Fibroblast of lung (primary cell): ENCODE data around the gene RNASE8. TPM values are rescaled to one million over a fixed set of nuclear protein-coding genes. Genes with fewer than 3 reads are reported as not detected.
A peak's percentile ranks its signal among the peaks of the same experiment; 100 is the strongest.

Experiments
- DNase-seq, 2 donors: peaks; one replicate each; pipeline versions ENCODE4 v3.0.0 to v3.0.0-alpha.2; 2010; ENCODE audit warnings: low read depth in 2 of 2
- H2AFZ ChIP-seq: 2 replicates; pipeline ENCODE4 v1.5.1; 2012; ENCODE audit warnings: low read length, control low read depth, inconsistent platforms
- H3K27ac ChIP-seq: 2 replicates; pipeline ENCODE4 v1.5.1; 2011; ENCODE audit warnings: low read length, control low read depth; ENCODE audit not compliant: insufficient read depth
- H3K27me3 ChIP-seq: 2 replicates; pipeline ENCODE4 v1.5.1; 2011; ENCODE audit warnings: mild to moderate bottlenecking, low read length; ENCODE audit not compliant: control insufficient read depth, insufficient read depth
- H3K36me3 ChIP-seq: 2 replicates; pipeline ENCODE4 v1.5.1; 2011; ENCODE audit warnings: low read length; ENCODE audit not compliant: control insufficient read depth, insufficient read depth
- H3K4me1 ChIP-seq: 2 replicates; pipeline ENCODE4 v1.5.1; 2011; ENCODE audit warnings: low read length; ENCODE audit not compliant: control insufficient read depth, insufficient read depth; ENCODE audit errors: extremely low read depth
- H3K4me2 ChIP-seq: 2 replicates; pipeline ENCODE4 v1.5.1; 2011; ENCODE audit warnings: low read length, control low read depth; ENCODE audit not compliant: insufficient read depth; ENCODE audit errors: extremely low read depth
- H3K4me3 ChIP-seq, 4 experiments: fragments of 200-600 bp in 1 of 4; sonication (generic) in 1 of 4; replicated peaks in 1 of 4; 2 replicates each; pipeline ENCODE4 v1.5.1; 2011 to 2016; ENCODE audit warnings: low read length in 4 of 4, low read depth in 3 of 4, mild to moderate bottlenecking in 3 of 4, control low read depth in 2 of 4, inconsistent platforms in 1 of 4, mixed read lengths in 1 of 4; ENCODE audit not compliant: insufficient read depth in 1 of 4; ENCODE audit errors: control extremely low read depth in 1 of 4
- H3K79me2 ChIP-seq: 2 replicates; pipeline ENCODE4 v1.5.1; 2012; ENCODE audit warnings: mild to moderate bottlenecking, low read length, inconsistent platforms; ENCODE audit not compliant: control insufficient read depth, insufficient read depth
- H3K9ac ChIP-seq: 2 replicates; pipeline ENCODE4 v1.5.1; 2011; ENCODE audit warnings: mild to moderate bottlenecking, low read length, control low read depth; ENCODE audit not compliant: insufficient read depth
- H3K9me3 ChIP-seq: 2 replicates; pipeline ENCODE4 v1.5.1; 2012; ENCODE audit warnings: low read depth, low read length; ENCODE audit not compliant: control insufficient read depth, insufficient read depth
- H4K20me1 ChIP-seq: 2 replicates; pipeline ENCODE4 v1.5.1; 2011; ENCODE audit warnings: low read length; ENCODE audit not compliant: control insufficient read depth, insufficient read depth; ENCODE audit errors: extremely low read depth
- EZH2 ChIP-seq: IDR thresholded peaks from 2 replicates; pipeline ENCODE4 v1.5.1; 2012; ENCODE audit warnings: low read length, control low read depth, mild to moderate bottlenecking; ENCODE audit errors: missing control alignments
- polyA plus RNA-seq, 2 donors: library from polyadenylated mRNA; depleted of rRNA in 1 of 2; stranded (reverse) in 1 of 2; unstranded in 1 of 2; fragments of >200 nt; gene quantifications; 2 replicates each; pipeline ENCODE4 v1.2.1, GENCODE V29; 2011 to 2012; ENCODE audit warnings: missing spikeins in 1 of 2
- total RNA-seq: library from RNA; depleted of rRNA; stranded (reverse); fragments of >200 nt; gene quantifications from 2 replicates; pipeline ENCODE4 v1.2.1, GENCODE V29; 2014
- TF ChIP-seq, protein P1 (sequence below), 2 donors: IDR thresholded peaks in 1 of 2; conservative IDR thresholded peaks in 1 of 2; 1 replicate in 1 of 2; 2 replicates in 1 of 2; pipeline ENCODE4 v1.5.1; 2011 to 2012; ENCODE audit warnings: low read length in 2 of 2, control low read depth in 1 of 2, inconsistent platforms in 1 of 2, low read depth in 1 of 2, mild to moderate bottlenecking in 1 of 2

RNASE8 gene
- total and polyA plus RNA-seq, 2 donors (not counting 1 experiment from before 2014, with no cell fraction given), result not detected

DNA sequence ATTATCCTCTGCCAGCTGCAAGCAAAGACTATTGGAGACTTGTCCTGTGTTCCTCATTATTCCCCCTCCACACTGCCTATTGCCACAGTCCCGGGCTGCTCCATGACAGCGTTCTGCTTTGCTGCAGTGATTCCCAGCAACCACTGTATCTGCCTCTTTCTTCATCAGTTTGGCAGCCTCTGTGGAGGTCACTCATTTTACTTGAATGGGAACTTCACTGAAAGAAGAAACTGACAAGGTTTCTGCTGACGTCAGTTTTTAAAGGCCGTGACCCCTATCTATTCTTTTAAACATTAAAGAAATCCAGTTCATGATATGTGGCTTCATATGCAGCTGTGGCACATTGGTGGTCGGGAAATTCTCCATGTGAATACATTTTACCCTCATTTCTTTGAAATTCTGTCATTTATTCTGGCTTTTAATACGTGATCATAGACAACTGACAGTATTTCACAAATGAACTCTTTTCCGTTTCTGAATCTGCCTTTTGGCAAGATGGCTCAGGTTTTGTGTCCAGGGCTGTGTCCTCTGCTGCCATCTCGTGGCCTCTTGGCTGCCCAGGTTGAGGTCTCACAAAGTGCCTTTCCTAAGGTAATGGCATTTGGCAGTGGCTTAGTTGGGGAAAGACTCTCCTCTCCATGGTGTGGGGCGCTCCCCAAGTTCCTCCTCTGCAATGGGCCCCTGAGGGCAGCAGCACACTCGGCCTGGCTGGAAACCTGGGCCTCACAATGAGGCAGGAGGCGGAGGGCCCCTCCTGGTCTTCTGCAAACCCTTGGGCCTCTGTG, 49.1 kb downstream of the RNASE8 start:
- Histone ChIP-seq H2AFZ (no peak overlapping the region), H3K9ac (no peak overlapping the region)
- no peak for TF ChIP-seq EZH2
- TF ChIP-seq, protein P1, sequence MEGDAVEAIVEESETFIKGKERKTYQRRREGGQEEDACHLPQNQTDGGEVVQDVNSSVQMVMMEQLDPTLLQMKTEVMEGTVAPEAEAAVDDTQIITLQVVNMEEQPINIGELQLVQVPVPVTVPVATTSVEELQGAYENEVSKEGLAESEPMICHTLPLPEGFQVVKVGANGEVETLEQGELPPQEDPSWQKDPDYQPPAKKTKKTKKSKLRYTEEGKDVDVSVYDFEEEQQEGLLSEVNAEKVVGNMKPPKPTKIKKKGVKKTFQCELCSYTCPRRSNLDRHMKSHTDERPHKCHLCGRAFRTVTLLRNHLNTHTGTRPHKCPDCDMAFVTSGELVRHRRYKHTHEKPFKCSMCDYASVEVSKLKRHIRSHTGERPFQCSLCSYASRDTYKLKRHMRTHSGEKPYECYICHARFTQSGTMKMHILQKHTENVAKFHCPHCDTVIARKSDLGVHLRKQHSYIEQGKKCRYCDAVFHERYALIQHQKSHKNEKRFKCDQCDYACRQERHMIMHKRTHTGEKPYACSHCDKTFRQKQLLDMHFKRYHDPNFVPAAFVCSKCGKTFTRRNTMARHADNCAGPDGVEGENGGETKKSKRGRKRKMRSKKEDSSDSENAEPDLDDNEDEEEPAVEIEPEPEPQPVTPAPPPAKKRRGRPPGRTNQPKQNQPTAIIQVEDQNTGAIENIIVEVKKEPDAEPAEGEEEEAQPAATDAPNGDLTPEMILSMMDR (conservative IDR thresholded peaks at IDR 0.05 in 1 of 2, IDR thresholded peaks at IDR 0.05 in 1 of 2; ENCODE audit: low read depth in 1 of 2, low read length in 2 of 2), result peak; percentile 92 to 99

GRCh38 chr14:21107283-21107800, 49.7 kb downstream of the RNASE8 start:
- Histone ChIP-seq H2AFZ (no peak overlapping the region), H3K9me3 (no peaks in the 10 kb centered on the region), H4K20me1 (no peaks in the 10 kb centered on the region), H3K36me3 (no peaks in the 10 kb centered on the region), H3K79me2 (no peaks in the 10 kb centered on the region), H3K4me2 (no peak overlapping the region), H3K4me3 (no peak overlapping the region), H3K9ac (no peak overlapping the region), H3K27ac (no peak overlapping the region), H3K4me1 (peaks cover 14% of the 10 kb centered on the region), H3K27me3 (peaks cover 7% of the 10 kb centered on the region)
- DNase-seq, result peak; percentile 34 to 46
- TF ChIP-seq, protein P1 (conservative IDR thresholded peaks at IDR 0.05 in 1 of 2, IDR thresholded peaks at IDR 0.05 in 1 of 2; ENCODE audit: low read depth in 1 of 2, low read length in 2 of 2), result no peak
- no peak for TF ChIP-seq EZH2

More for the DNA sequence above, 49.1 kb downstream of the RNASE8 start:
- Histone ChIP-seq H3K4me3 (no peak overlapping the region), H3K4me1 (peaks cover 14% of the 10 kb centered on the region), H3K79me2 (no peaks in the 10 kb centered on the region), H3K27ac (peak overlapping the region; percentile 17), H3K36me3 (no peaks in the 10 kb centered on the region), H3K4me2 (peak overlapping the region; percentile 27), H4K20me1 (no peaks in the 10 kb centered on the region), H3K27me3 (peaks cover 7% of the 10 kb centered on the region), H3K9me3 (no peaks in the 10 kb centered on the region)
- DNase-seq, result peak; percentile 65 to 77

Other genes starting within 250 kb of the RNASE8 start
- not detected in 2 replicates for gene RNASE3, start 166.4 kb upstream of the RNASE8 start, total RNA-seq
- not detected in 2 replicates for gene RNASE3, start 166.4 kb upstream of the RNASE8 start, polyA plus RNA-seq
- not detected in 2 replicates for gene RNASE2, start 102.3 kb upstream of the RNASE8 start, total RNA-seq
- not detected in 2 replicates for gene RNASE2, start 102.3 kb upstream of the RNASE8 start, polyA plus RNA-seq
- gene METTL17, start 67.8 kb upstream of the RNASE8 start, total RNA-seq, result 28.4 and 31.6 TPM in 2 replicates
- gene METTL17, start 67.8 kb upstream of the RNASE8 start, polyA plus RNA-seq, result 47.7 and 48.5 TPM in 2 replicates
- 0.17 and 0.26 TPM in 2 replicates for gene SLC39A2, start 58.5 kb upstream of the RNASE8 start, total RNA-seq
- not detected in 2 replicates for gene SLC39A2, start 58.5 kb upstream of the RNASE8 start, polyA plus RNA-seq
- 0.50 and 1.8 TPM in 2 replicates for gene NDRG2, start 32.8 kb upstream of the RNASE8 start, total RNA-seq
- gene NDRG2, start 32.8 kb upstream of the RNASE8 start, polyA plus RNA-seq, result 0.32 and 0.34 TPM in 2 replicates
- gene TPPP2, start 27.6 kb upstream of the RNASE8 start, total RNA-seq, result not detected in 2 replicates
- not detected in 2 replicates for gene TPPP2, start 27.6 kb upstream of the RNASE8 start, polyA plus RNA-seq
- not detected in 2 replicates for gene RNASE13, start 23.0 kb upstream of the RNASE8 start, total RNA-seq
- not detected in 2 replicates for gene RNASE13, start 23.0 kb upstream of the RNASE8 start, polyA plus RNA-seq
- not detected in 2 replicates for gene RNASE7, start 15.5 kb upstream of the RNASE8 start, total RNA-seq
- not detected in 2 replicates for gene RNASE7, start 15.5 kb upstream of the RNASE8 start, polyA plus RNA-seq
- gene ARHGEF40, start 12.5 kb downstream of the RNASE8 start, total RNA-seq, result 23.6 and 24.7 TPM in 2 replicates
- gene ARHGEF40, start 12.5 kb downstream of the RNASE8 start, polyA plus RNA-seq, result 18.2 and 34.6 TPM in 2 replicates
- 3.9 and 4.6 TPM in 2 replicates for gene ZNF219, start 40.8 kb downstream of the RNASE8 start, total RNA-seq
- gene ZNF219, start 40.8 kb downstream of the RNASE8 start, polyA plus RNA-seq, result 2.2 and 2.4 TPM in 2 replicates
- not detected in 2 replicates for gene TMEM253, start 43.2 kb downstream of the RNASE8 start, total RNA-seq
- 0.05 and 0.11 TPM in 2 replicates for gene TMEM253, start 43.2 kb downstream of the RNASE8 start, polyA plus RNA-seq
- not detected in 2 replicates for gene OR5AU1, start 98.2 kb downstream of the RNASE8 start, total RNA-seq
- not detected in 2 replicates for gene OR5AU1, start 98.2 kb downstream of the RNASE8 start, polyA plus RNA-seq
- 671 and 885 TPM in 2 replicates for gene HNRNPC, start 211.6 kb downstream of the RNASE8 start, total RNA-seq
- gene HNRNPC, start 211.6 kb downstream of the RNASE8 start, polyA plus RNA-seq, result 543 and 766 TPM in 2 replicates
- gene RPGRIP1, start 222.3 kb downstream of the RNASE8 start, total RNA-seq, result under 0.01 TPM in 1 of 2 replicates, not detected in the other
- gene RPGRIP1, start 222.3 kb downstream of the RNASE8 start, polyA plus RNA-seq, result 0.32 TPM in 1 of 2 replicates, not detected in the other